Smooth muscle cell of the coronary artery (primary cell): Measurements from ENCODE around the gene FFAR3. TPM values are rescaled to one million over a fixed set of nuclear protein-coding genes. Genes with fewer than 3 reads are reported as not detected.

Experiments used
- total RNA-seq: library from RNA; depleted of rRNA; stranded (reverse); fragments of >200 nt; gene quantifications from 2 replicates; pipeline ENCODE4 v1.2.3, GENCODE V29; 2014; ENCODE audit warnings: low replicate concordance

Gene FFAR3
- not detected in 2 replicates for total RNA-seq

GRCh38 chr19:35357867-35358573, at the start of gene FFAR3:
Gene FFAR3, plus strand, starts transcription at chr19:35358460. Its CDS starts 431 bp downstream, at chr19:35358891.

DNA sequence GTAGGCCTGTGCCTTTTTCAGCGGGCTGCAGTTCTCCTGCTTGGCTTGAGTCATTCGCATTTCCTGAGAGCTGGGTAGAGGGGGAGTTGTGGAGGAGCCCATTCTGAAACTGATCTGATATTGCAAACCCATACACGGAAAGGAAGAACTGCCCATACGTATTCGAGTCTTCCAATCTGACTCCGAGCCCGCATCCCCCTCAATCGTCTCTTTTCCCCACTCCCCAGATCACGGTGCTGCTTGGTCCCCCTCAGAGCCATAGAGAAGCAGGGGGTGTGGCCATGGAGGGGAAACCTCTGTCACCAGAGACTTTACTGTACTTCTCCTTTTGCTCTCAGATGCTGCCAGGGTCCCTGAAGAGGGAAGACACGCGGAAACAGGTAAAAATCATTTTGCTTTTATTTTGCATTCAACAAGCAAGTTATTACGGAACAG, 29.4 kb upstream of the FFAR3 start, which contains the start of gene CD22:
CD22 (plus strand) TSS at position 337 of the 435 bp plus-strand sequence. CDS start 2,854 bp downstream, outside the sequence.

DNA sequence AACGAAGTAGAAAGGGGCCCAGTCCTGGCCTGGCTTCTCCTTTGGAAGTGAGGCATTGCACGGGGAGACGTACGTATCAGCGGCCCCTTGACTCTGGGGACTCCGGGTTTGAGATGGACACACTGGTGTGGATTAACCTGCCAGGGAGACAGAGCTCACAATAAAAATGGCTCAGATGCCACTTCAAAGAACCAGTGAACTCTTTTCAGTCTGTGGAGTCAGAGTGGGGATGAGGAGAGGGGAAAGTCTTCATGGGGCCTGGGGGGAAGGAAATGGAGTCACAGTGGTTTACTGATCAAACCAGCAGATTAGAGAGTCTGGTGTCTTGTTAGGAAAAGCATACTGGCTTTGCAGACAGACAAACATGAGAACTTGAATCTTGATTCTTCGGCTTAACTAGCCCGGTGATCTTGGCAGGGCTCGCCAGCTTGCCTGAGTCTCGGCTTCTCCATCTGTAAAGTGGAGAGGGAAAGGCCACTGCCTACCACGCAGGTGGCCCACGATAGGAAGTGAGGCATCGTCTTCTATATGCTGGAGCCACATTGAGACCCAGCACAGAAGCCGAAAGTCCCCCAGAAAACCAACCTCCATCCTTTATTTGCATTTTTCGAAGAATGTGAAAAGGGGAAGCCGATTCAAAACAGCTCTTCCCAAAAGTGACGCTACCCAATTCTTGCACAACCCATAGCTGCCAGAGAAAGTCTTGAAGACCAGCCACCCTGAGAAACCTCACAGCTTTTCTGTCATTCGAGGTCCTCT, 10.9 kb upstream of the FFAR3 start, which contains the start of gene FFAR1:
FFAR1 (plus strand) TSS at position 732 of the 759 bp plus-strand sequence. CDS start 3,650 bp downstream, outside the sequence.

DNA sequence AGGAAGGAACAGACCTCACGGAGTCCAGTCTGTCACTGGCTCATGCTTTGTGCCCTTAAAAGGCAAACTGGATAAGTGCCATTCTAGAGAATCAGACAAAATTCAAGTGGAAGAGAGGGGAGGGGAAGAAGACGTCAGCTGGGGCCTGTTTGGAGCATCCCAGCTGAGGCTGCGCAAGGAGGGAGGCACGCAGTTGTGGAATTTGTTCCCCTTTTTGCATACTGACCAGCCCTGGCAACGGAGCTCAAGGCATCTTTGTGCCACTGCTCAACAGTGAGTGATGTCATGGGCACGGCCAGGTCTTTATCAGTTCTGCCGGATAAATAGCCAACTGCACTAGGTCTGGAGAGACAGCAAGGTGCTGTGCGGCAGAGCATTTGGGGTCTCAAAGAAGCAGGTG, 12.5 kb downstream of the FFAR3 start, which contains the start of gene GPR42:
GPR42 (plus strand) TSS at position 347 of the 400 bp plus-strand sequence. CDS start 292 bp downstream, outside the sequence.

Other genes starting within 250 kb of the FFAR3 start
- gene FXYD3, start 242.6 kb upstream of the FFAR3 start, total RNA-seq = not detected in 2 replicates
- 0.15 and 2.1 TPM in 2 replicates for gene LGI4, start 223.4 kb upstream of the FFAR3 start, total RNA-seq
- 0.23 and 8.0 TPM in 2 replicates for gene FXYD1, start 219.6 kb upstream of the FFAR3 start, total RNA-seq
- not detected in 2 replicates for gene FXYD7, start 215.2 kb upstream of the FFAR3 start, total RNA-seq
- 13.3 and 18.9 TPM in 2 replicates for gene FXYD5, start 203.7 kb upstream of the FFAR3 start, total RNA-seq
- not detected in 2 replicates for gene FAM187B, start 129.7 kb upstream of the FFAR3 start, total RNA-seq
- gene LSR, start 109.5 kb upstream of the FFAR3 start, total RNA-seq = 0.45 TPM in 1 of 2 replicates, not detected in the other
- 44.9 and 91.6 TPM in 2 replicates for gene USF2, start 89.5 kb upstream of the FFAR3 start, total RNA-seq
- 0.08 TPM in 1 of 2 replicates, not detected in the other for gene HAMP, start 75.9 kb upstream of the FFAR3 start, total RNA-seq
- gene MAG, start 66.3 kb upstream of the FFAR3 start, total RNA-seq = 2.0 TPM in 1 of 2 replicates, not detected in the other
- gene CD22, start 29.3 kb upstream of the FFAR3 start, total RNA-seq = 0.70 and 0.98 TPM in 2 replicates
- not detected in 2 replicates for gene FFAR1, start 10.6 kb upstream of the FFAR3 start, total RNA-seq
- gene GPR42, start 12.6 kb downstream of the FFAR3 start, total RNA-seq = not detected in 2 replicates
- not detected in 2 replicates for gene FFAR2, start 89.8 kb downstream of the FFAR3 start, total RNA-seq
- gene KRTDAP, start 132.0 kb downstream of the FFAR3 start, total RNA-seq = not detected in 2 replicates
- gene DMKN, start 155.2 kb downstream of the FFAR3 start, total RNA-seq = 0.38 and 49.4 TPM in 2 replicates
- gene SBSN, start 169.9 kb downstream of the FFAR3 start, total RNA-seq = 0.23 and 235 TPM in 2 replicates
- not detected in 2 replicates for gene GAPDHS, start 175.0 kb downstream of the FFAR3 start, total RNA-seq
- gene TMEM147, start 187.2 kb downstream of the FFAR3 start, total RNA-seq = 81.6 and 151 TPM in 2 replicates
- gene ATP4A, start 205.2 kb downstream of the FFAR3 start, total RNA-seq = not detected in 2 replicates
- gene PMIS2, start 227.7 kb downstream of the FFAR3 start, total RNA-seq = not detected in 2 replicates